DMS 273 treated with DMSO at 0.1 percent for 48 hours (cell line): ENCODE results near the gene GPC5.
"Not testable (repeated sequence)": the region's sequence is repeated elsewhere in the genome, so short reads cannot be mapped to it uniquely, and the experiment has no call there.

ENCODE experiments used
- DNase-seq: peaks from one replicate; lab custom pipeline; 2025; lab: John Stamatoyannopoulos, UW

The GPC5 gene

DNA sequence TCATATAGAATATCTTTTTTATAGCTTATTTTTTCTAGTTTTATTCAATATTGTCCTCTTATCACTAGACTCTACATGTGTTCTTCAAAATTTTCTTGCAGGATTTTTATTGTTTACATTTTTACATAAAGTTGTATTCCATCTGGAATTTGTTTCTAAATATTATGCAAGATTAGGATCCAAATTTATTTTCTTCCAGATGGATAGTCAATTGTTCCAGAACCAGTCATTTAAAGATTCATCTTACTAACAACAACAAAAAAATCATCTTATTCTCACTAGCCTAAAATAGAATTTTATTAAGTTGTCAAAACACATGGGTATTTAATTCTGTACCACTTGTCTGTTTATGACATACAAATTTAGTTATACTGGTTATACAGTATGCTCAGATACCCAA is 1437.8 kb downstream of the GPC5 start:
- DNase-seq: no peak

DNA sequence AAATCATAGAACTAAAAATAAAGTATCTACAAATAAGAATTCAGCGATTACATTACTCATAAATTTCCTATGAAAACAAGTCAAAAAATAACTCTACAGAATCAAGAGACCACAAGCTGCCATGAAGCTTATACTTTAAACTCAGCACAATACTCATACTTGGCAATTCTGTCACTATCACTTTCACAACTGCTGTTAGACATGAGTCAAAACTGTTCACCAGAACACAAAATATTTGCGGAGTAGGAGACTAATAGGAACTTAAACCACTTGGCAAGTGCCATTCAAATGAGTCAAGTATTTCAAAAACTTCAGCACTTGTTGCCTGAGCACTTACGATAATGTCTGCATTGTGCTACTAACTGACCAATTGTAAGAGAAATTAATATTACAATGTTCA is 1440.4 kb downstream of the GPC5 start:
- no peak for DNase-seq

GRCh38 chr13:92842145-92842544 is 1443.7 kb downstream of the GPC5 start:
- DNase-seq: no peak

GRCh38 chr13:92843549-92843948 is 1445.1 kb downstream of the GPC5 start:
- peak; percentile 0 for DNase-seq

DNA sequence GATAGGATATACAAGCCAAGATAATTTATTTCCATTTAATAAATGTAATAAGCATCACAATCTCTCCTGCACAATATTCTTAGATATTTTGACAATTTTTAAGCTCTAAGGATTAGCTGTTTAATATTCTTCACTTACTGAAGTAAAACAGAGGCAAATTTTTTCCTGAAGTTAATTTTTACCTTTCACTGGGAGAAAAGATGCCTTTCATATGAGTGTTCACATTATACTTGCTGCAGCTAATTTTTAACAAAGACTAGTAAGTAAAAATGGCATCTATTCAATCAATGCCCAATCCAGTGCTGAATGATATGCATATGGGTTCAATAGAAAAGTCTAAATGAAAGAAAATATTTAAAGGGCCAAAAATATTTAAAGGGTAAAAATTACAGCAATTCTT is 1451.0 kb downstream of the GPC5 start:
- DNase-seq: no peak

DNA sequence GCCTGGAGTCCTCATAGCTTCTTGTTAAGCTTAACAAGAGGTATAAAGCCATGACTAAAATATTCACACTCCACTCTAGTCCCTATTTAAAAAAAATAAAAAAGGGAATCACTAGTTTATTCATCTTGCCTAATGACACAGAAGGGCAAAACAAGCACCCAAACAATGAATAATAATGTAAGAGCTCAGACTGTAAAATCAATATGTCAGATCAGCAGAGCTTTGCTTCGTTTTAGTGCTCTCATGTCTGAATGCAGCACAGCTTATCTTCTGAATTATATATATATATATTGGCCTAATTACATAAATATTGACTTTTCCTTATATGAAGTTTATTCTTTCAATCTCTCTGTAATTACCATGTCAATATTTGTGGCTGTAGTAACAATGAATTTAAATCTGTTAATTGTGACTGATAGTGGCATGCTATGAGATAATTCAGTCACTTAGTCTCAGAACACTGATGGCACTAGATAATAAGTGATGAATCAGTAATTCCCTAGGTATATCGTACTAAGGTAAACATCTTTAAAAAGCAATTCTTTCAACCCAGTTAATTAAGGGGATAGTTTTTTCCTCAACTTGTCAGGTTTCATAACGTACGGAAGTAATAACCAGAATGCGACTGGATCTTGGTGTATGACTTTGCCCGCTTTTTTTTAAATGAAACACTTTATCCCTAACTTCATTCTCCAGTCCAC is 1466.3 kb downstream of the GPC5 start:
- no peak for DNase-seq

- no peak for DNase-seq
Observed at GRCh38 chr13:92873029-92873428, 1474.6 kb downstream of the GPC5 start.

DNA sequence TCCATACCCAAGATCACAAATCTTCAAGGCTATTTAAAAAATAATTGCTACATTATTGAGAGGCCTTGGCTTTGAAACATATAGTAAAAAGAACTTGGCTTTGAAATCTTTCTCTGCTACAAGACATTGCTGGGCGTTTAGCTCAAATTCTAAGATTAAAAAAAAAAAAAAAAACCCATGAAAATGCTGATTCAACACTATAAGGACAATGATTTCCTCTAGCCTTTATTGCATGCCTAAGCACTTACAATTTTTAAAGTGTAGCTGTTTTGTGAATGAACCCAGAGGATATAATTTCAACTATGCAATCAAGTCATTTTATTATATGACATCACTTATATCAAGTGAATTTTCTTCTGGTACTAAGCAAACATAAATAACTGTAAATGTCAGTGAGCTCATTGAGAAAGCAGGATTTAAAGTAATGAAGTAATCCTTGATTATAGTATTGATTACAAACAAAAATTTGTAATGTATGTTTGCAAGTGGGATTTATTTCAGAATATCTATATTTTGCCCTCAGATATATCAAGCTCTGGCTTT is 1488.2 kb downstream of the GPC5 start:
- DNase-seq: no peak

DNA sequence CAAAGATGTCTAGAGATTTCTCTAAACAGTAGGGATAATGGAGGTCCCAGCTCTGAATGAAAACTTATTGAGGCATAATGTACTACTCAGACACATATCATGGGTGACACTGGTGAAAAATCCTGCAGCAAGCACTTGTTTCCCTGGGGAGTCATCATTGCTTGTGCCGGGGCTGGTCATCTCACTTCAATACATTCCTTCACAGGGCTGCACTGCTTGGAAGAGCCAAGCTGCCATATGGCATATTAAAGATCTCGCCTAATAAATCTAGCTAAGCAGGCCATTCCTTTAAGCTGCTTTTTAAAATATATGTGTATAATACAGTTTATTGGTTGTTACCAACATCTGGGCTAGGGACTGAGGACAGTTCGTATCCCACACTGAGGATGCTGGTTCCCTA is 1496.0 kb downstream of the GPC5 start:
- DNase-seq: no peak

GRCh38 chr13:92896842-92897241 is 1498.4 kb downstream of the GPC5 start:
- no peak for DNase-seq

GRCh38 chr13:92898946-92899345 is 1500.5 kb downstream of the GPC5 start:
- not testable (repeated sequence) for DNase-seq

- no peak for DNase-seq
Observed at GRCh38 chr13:92900446-92900845, 1502.0 kb downstream of the GPC5 start.

DNA sequence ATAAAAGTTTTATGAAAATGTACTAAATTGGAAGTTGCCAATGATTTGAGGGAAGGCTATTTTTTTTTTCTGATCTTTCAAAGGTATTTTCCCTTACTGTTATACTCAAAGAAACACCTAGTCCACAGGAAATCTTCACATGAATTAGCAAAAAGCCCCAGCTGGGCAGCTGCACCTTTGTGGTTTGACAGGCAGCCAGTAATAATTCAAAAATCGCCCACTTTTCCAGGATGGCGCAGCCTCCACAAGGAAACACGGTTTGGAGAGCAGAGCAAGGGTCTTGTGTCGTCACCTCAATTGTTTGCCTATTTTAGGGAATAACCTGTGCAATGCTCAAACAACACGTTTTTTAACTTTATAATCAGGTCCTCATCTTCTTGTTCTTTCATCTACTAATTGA is 1503.3 kb downstream of the GPC5 start:
- DNase-seq: no peak

GRCh38 chr13:92912629-92913028 is 1514.2 kb downstream of the GPC5 start:
- no peak for DNase-seq

- DNase-seq: no peak
Observed at GRCh38 chr13:92913840-92914239, 1515.4 kb downstream of the GPC5 start.
